Uterus (tissue), 4 donors: Measurements from ENCODE around the gene CUBN. TPM values are rescaled to one million over a fixed set of nuclear protein-coding genes. Genes with fewer than 3 reads are reported as not detected.
"Not testable (repeated sequence)": the region's sequence is repeated elsewhere in the genome, so short reads cannot be mapped to it uniquely, and the experiment has no call there.

Source experiments
- DNase-seq, 2 donors: peaks; one replicate each; pipeline ENCODE4 v3.0.0-alpha.2; 2019 to 2020
- H3K27ac ChIP-seq, 2 donors: fragments of 200-600 bp; sonication (generic); 1 replicate in 1 of 2; 2 replicates in 1 of 2; pipeline ENCODE4 v1.5.1; 2016 to 2018
- H3K27me3 ChIP-seq, 2 donors: fragments of 200-600 bp; sonication (generic); one replicate each; pipeline ENCODE4 v1.5.1; 2018 to 2019; ENCODE audit warnings: control low read depth in 1 of 2
- H3K36me3 ChIP-seq, 2 donors: fragments of 200-600 bp; sonication (generic); one replicate each; pipeline ENCODE4 v1.5.1; 2019; ENCODE audit warnings: control low read depth in 1 of 2
- H3K4me1 ChIP-seq, 2 donors: fragments of 200-600 bp; sonication (generic); one replicate each; pipeline ENCODE4 v1.5.1; 2018 to 2019; ENCODE audit warnings: control low read depth in 1 of 2
- H3K4me3 ChIP-seq, 2 donors: fragments of 200-600 bp; sonication (generic); 1 replicate in 1 of 2; 2 replicates in 1 of 2; pipeline ENCODE4 v1.5.1; 2018 to 2019; ENCODE audit warnings: mild to moderate bottlenecking in 1 of 2
- H3K9me3 ChIP-seq, 2 donors: fragments of 200-600 bp; sonication (generic); one replicate each; pipeline ENCODE4 v1.5.1; 2019; ENCODE audit warnings: control low read depth in 1 of 2
- POLR2A ChIP-seq, 2 donors: fragments of 450-650 bp; IDR thresholded peaks; one replicate each; pipeline ENCODE4 v1.6.1; 2016; ENCODE audit warnings: antibody characterized with exemption in 2 of 2, mild to moderate bottlenecking in 1 of 2, moderate library complexity in 1 of 2
- intact Hi-C: fragments of 100-400 bp; cut with DNase I; formaldehyde crosslinking; loops from one replicate; pipeline ENCODE4 v1.15.1; 2023; ENCODE audit warnings: low total_unique reads
- total RNA-seq, 4 donors: library from RNA; depleted of rRNA in 3 of 4; stranded (reverse); fragments of >200 nt in 3 of 4; gene quantifications; one replicate each; pipeline versions ENCODE4 v1.1.0 to v1.2.4, GENCODE V29; 2014 to 2023
- TF ChIP-seq, protein P1 (sequence below), 4 experiments: fragments of 200-600 bp in 2 of 4; fragments of 450-650 bp in 2 of 4; sonication (generic) in 2 of 4; IDR thresholded peaks; one replicate each; pipeline ENCODE4 v1.5.1; 2016 to 2019; ENCODE audit warnings: antibody characterized with exemption in 4 of 4, mild to moderate bottlenecking in 2 of 4, moderate library complexity in 1 of 4
- donor health status: DM: yes; HTN: yes; CAD: no.

The CUBN gene
- total RNA-seq, 4 donors from 2014 or later: 3.5 to 9.5 (median 5.1) TPM

DNA sequence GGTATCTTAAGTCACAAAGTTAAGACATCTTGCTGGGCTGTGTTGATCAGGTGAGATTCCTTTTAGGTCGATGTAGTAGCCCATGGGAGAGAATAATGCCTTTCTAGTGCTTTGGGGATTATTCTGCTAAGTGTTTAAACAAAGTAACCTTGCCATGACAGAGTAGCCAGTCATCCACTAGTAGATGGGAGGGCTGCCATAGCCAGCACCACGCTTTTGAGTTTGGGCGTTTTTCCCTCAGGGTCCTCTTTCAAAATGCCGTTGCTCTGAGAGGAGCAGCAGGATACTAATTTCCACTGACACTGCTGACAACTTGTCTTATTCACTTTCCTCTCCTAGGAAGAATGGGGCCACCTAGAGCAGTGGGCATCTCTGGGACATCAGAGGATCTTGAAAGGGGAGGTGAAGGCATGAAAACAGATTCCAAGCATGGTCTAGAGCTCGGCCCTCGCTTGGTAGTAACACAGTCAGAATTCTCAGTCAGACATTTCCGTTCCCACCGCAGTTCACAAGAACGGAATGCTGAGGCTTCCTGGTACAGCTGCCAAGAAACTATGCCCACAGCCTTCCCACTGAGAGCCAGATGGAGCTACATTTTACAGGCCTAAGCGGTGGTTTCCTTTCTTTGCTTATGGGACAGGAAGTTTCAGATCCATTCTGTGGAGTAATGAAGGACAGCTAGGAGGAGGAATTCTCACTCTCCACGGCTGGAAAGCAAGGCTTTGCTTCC is 297.1 kb downstream of the CUBN start:
- H3K27ac ChIP-seq: peak overlapping the region; percentile 21 to 45
- H3K27me3 ChIP-seq: no peaks in the 10 kb centered on the region
- TF ChIP-seq, protein P1, sequence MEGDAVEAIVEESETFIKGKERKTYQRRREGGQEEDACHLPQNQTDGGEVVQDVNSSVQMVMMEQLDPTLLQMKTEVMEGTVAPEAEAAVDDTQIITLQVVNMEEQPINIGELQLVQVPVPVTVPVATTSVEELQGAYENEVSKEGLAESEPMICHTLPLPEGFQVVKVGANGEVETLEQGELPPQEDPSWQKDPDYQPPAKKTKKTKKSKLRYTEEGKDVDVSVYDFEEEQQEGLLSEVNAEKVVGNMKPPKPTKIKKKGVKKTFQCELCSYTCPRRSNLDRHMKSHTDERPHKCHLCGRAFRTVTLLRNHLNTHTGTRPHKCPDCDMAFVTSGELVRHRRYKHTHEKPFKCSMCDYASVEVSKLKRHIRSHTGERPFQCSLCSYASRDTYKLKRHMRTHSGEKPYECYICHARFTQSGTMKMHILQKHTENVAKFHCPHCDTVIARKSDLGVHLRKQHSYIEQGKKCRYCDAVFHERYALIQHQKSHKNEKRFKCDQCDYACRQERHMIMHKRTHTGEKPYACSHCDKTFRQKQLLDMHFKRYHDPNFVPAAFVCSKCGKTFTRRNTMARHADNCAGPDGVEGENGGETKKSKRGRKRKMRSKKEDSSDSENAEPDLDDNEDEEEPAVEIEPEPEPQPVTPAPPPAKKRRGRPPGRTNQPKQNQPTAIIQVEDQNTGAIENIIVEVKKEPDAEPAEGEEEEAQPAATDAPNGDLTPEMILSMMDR (IDR thresholded peaks at IDR 0.05): no peak
- TF ChIP-seq POLR2A (IDR thresholded peaks at IDR 0.05): no peak
- H3K9me3 ChIP-seq: no peaks in the 10 kb centered on the region
- peak in 1 of 2 donors; percentile 45 for DNase-seq
- no peak overlapping the region for H3K4me3 ChIP-seq
- H3K4me1 ChIP-seq: no peaks in the 10 kb centered on the region
- H3K36me3 ChIP-seq: no peaks in the 10 kb centered on the region
- intact Hi-C loops: no loop called here

DNA sequence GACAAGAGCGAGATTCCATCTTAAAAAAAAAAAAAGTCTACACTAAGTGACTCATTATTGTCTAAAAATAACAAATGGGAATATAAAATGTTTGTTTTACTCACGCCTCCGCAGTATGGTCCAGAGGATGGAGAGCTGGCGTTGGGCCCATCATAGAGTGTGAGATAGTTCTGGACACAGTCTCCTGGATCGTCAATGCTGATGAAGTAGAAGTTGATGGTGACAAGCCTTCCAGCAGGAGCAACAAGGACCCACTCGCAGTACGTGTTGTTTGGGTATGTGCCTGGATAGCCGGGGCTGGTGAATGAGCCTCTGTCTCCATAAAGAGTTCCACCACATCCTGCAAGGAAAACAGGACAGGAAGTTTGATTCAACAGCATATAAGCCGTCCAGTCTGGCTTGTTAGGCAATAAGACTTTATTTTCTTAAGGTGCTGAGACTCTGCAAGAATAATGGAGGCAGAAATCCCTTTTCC is 300.9 kb downstream of the CUBN start:
- Histone ChIP-seq H3K27me3 (no peaks in the 10 kb centered on the region), H3K36me3 (no peaks in the 10 kb centered on the region), H3K4me1 (no peaks in the 10 kb centered on the region), H3K4me3 (no peak overlapping the region), H3K9me3 (no peaks in the 10 kb centered on the region), H3K27ac (peak overlapping the region; percentile 41 to 47)
- TF ChIP-seq, protein P1 (IDR thresholded peaks at IDR 0.05): no peak
- no peak for TF ChIP-seq POLR2A (IDR thresholded peaks at IDR 0.05)
- peak; percentile 50 to 57 for DNase-seq
- intact Hi-C loops: no loop called here

DNA sequence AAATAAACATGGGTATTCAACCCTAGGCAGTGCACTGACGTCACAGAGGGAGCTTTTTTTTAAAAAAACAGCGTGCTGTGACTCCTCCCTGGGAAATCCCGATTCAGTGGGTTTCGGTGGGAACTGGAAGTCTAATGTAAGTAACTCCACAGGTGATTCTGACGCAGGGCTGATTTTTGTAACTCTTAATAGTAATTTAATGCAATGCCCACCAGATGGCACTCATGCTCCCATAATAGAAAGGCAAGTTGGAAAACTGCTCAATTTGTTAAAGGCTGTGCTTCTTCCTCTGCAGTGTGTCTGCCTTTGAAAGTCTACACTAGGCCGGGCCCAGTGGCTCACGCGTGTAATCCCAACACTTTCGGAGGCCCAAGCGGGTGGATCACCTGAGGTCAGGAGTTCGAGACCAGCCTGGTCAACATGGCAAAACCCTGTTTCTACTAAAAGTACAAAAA is 301.5 kb downstream of the CUBN start:
- peak; percentile 58 to 66 for DNase-seq
- no peaks in the 10 kb centered on the region for H3K36me3 ChIP-seq
- peak overlapping the region; percentile 41 to 47 for H3K27ac ChIP-seq
- no peak for TF ChIP-seq POLR2A (IDR thresholded peaks at IDR 0.05)
- TF ChIP-seq, protein P1 (IDR thresholded peaks at IDR 0.05): peak; percentile 57 to 67 (median 66)
- no peaks in the 10 kb centered on the region for H3K27me3 ChIP-seq
- H3K4me1 ChIP-seq: no peaks in the 10 kb centered on the region
- H3K4me3 ChIP-seq: no peak overlapping the region
- no peaks in the 10 kb centered on the region for H3K9me3 ChIP-seq
- intact Hi-C loops: no loop called here

DNA sequence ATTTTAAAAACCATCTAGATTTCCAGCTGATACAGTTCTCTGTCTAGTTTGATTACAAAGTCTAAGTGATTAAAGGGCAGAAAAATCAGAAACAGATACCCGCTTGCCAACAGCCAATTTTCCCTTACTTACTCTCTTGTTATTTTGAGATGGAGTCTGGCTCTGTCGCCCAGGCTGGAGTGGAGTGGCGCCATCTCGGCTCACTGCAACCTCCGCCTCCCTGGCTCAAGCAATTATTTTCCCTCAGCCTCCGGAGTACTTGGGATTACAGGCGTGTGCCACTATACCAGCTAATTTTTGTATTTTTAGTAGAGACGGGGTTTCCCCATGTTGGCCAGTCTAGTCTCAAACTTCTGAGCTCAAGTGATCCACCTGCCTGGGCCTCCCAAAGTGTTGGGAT is 302.1 kb downstream of the CUBN start:
- intact Hi-C loops, H3K27ac ChIP-seq, DNase-seq, H3K4me3 ChIP-seq, H3K36me3 ChIP-seq, H3K27me3 ChIP-seq, H3K9me3 ChIP-seq, H3K4me1 ChIP-seq: not testable (repeated sequence)

DNA sequence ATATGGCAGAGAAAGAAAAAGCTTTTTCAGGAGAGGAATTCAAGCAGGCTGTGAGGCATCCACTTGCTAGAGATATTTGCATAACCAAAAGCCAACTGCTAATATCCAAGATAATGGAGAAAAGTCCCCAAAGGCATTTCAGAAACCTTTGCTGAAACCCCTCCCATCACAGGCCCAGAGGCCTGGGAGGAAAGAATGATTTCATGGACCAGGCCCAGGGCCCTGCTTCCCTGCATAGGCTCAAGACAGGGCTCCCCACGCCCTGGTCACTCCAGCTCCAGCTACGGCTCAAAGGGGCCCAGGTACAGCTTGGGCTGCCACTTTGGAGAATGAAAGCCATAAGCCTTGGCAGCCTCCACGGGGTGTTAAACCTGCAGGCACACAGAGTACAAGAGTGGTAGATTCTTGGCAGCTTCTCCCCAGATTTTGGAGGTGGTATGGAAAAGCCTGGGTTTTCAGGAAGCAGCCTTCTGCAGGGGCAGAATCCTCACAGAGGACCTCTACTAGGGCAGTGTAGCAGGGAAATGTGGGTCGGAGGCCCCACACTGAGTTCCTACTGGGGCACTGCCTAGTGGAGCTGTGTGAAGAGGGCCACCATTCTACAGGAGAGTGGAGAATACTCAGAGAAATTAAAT is 306.8 kb downstream of the CUBN start:
- Histone ChIP-seq H3K9me3 (peaks cover 0 to 6% of the 10 kb centered on the region in 2 donors), H3K4me1 (no peaks in the 10 kb centered on the region), H3K27me3 (no peaks in the 10 kb centered on the region), H3K4me3 (no peak overlapping the region), H3K36me3 (no peaks in the 10 kb centered on the region), H3K27ac (no peak overlapping the region)
- DNase-seq: no peak
- TF ChIP-seq, protein P1 (IDR thresholded peaks at IDR 0.05): no peak
- no peak for TF ChIP-seq POLR2A (IDR thresholded peaks at IDR 0.05)
- intact Hi-C loops: no loop called here
